Pericardium fibroblast (primary cell): ENCODE data around the gene WDR64. TPM values are rescaled to one million over a fixed set of nuclear protein-coding genes. Genes with fewer than 3 reads are reported as not detected.

Source experiments
- total RNA-seq: library from RNA; depleted of rRNA; stranded (reverse); fragments of >200 nt; gene quantifications from 2 replicates; pipeline ENCODE4 v1.2.3, GENCODE V29; 2015

WDR64 gene
- not detected in 2 replicates for total RNA-seq

GRCh38 chr1:241652012-241652411, at the start of gene WDR64:
Gene WDR64 (plus strand): TSS chr1:241652281. CDS start chr1:241652485, 204 bp downstream.

GRCh38 chr1:241640149-241640866, 11.8 kb upstream of the WDR64 start, which contains the start of the genes CHML and OPN3:
Gene CHML (minus strand): TSS chr1:241640369. CDS start chr1:241635766, 4,603 bp downstream.
Gene OPN3 (minus strand): TSS chr1:241640369. CDS start chr1:241640254, 115 bp downstream.

GRCh38 chr1:241847796-241848685, 196.0 kb downstream of the WDR64 start, which contains the start of gene EXO1:
Gene EXO1 (plus strand): TSS chr1:241848204. CDS start chr1:241850426, 2,222 bp downstream.

Other genes with a start within 250 kb of the WDR64 start
- 77.6 and 80.5 TPM in 2 replicates for gene FH, start 132.5 kb upstream of the WDR64 start, total RNA-seq
- gene KMO, start 119.9 kb upstream of the WDR64 start, total RNA-seq = not detected in 2 replicates
- gene CHML, start 11.9 kb upstream of the WDR64 start, total RNA-seq = 2.2 and 6.1 TPM in 2 replicates
- 17.4 and 41.5 TPM in 2 replicates for gene OPN3, start 11.9 kb upstream of the WDR64 start, total RNA-seq
- gene EXO1, start 195.9 kb downstream of the WDR64 start, total RNA-seq = 0.58 and 2.1 TPM in 2 replicates